CD4-positive, alpha-beta T cell treated with Interleukin-17A for 1 hour (primary cell): ENCODE data around the gene NLGN1.
"Not testable (repeated sequence)": the region's sequence is repeated elsewhere in the genome, so short reads cannot be mapped to it uniquely, and the experiment has no call there.

Experiments
- DNase-seq: peaks from one replicate; pipeline ENCODE4 v3.0.0-alpha.2; 2020

The NLGN1 gene

DNA sequence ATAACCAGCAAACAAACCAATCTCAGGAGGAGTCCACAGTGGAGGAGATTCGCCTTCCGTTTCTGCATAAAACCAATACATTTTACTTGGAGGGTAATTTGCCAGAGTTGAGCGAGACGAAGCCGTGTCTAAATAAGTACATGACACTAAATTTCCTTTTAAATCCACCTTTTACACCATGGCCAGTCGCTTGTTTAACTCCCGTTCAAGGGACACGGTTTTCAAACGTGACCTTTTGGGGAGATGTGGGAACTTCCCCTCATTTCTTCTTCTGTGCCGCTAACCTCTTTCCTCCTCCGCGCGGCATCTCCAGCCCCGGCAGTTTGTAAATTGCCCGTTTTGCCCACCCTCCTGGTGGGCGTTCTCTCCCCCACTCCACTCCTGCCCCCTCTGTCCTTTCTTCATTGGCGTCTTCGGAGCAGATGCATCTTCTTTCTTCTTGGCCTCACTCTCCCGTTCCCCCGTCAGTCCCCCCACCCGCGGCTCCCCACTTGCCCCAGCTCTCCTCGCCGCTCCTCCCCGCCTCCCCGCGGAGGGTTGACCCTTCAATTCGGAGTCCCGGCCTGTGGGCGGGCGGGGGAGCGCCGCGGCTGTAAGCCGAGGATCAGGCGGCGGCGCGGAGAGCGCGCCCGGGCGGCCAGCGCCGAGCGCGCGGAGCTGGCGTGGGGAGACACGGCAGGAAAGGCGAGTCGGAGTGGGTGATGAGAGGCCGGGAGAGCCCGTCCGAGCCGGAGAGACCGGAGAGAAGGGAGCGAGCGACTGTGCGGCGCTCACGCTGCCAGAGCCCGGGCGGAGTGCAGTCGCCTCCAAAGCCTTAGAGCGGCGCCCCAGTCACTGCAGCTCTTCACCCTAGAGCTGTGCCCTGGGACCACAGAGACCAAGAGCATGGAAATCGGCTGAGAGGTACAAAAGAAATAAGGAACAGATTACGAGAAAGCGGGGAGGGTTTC is at the start of gene NLGN1:
Gene NLGN1 (plus strand): TSS at position 584 of the 950 bp plus-strand sequence.
- DNase-seq: no peak

DNA sequence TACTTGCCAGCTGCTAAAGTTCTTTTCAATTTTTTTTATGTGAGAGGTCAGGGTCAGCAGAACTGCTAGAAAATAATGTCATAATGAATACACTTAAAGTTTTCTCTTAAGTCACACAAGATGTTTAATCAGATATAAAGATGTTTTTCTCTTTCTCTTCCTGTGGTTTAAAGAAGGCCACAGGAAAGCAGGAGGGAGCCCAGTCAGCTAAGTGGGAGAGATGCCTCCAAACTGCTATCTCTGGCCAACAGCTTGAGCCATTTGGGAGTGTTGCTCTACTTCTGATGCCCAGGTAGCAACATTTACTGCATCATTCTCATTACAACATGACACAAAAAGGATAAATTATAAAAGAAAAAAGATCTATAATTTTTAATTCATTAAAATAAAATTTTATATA is 45.7 kb upstream of the NLGN1 start:
- no peak for DNase-seq

DNA sequence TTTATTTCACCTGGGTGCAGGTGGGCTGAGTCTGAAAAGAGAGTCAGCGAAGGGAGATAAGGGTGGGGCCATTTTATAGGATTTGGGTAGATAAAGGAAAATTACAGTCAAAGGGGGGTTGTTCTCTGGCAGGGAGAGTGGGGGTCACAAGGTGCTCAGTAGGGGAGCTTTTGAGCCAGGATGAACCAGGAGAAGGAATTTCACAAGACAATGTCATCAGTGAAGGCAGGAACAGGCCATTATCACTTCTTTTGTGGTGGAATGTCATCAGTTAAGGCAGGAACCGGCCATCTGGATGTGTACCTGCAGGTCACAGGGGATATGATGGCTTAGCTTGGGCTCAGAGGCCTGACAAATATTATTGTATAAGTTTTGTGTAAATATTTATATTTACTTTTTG is 44.4 kb upstream of the NLGN1 start:
- DNase-seq: not testable (repeated sequence)

DNA sequence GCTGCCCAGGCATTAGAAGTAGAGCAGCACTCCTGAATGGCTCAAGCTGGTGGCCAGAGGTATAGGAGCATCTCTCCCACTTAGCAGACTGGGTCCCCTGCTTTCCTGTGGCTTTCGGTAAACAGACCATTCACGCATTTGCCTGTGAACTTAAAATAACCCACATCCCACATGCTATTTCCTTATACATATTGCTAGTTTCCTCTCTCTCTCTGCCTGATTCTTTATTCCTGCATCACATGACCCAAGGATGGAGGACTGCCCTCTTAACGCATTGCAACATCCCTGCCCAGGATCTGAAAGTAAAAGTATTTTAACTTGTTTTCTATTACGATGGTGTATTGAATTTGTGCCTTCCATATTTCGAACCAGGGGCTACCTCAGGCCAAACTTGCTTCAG is 43.4 kb upstream of the NLGN1 start:
- DNase-seq: no peak

DNA sequence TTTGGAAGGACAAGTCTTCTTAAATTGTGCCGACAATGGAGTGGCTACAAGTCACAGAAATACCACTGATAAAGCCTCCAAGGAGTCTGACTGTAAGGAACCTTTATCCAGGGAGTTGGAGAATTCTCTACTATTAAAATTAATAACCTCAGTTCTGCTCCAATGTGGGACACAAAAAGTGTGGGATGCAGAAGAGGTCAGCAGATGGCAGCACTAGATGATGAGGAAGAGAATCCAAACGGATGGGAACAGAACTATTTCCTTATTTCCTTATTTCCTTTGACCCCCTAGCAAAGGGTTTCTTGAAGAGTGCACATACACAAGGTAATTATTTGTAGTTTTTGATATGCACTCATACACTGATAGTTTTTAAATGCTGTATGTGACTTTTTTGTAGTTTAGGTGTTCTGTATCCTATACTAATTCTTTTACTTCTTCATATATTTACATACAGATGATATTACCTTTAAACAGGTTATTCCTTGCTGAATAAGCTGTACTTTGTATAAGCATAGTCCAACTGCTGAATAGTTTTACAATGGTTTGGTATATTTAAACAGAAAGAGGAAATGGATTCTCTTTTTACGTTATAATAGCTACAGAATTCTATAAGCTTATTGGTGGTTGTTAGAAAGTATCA is 25.6 kb upstream of the NLGN1 start:
- no peak for DNase-seq

DNA sequence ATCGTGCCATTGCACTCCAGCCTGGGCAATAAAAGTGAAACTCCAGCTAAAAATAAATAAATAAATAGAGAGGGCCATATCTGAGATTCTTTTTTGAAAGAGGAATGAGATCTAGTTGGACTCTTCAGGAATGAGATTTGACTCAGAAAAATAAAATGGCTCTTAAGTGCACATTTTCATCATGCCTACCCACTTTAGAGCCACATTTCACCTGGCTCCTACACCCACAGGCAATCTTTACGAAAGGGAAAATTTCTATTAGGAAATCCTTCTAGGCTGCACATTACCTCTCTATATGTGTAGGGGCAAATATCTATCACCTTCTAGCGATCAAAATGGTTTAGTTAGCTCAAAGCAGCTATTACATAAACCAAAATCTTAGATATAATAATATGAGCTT is 16.9 kb upstream of the NLGN1 start:
- no peak for DNase-seq

DNA sequence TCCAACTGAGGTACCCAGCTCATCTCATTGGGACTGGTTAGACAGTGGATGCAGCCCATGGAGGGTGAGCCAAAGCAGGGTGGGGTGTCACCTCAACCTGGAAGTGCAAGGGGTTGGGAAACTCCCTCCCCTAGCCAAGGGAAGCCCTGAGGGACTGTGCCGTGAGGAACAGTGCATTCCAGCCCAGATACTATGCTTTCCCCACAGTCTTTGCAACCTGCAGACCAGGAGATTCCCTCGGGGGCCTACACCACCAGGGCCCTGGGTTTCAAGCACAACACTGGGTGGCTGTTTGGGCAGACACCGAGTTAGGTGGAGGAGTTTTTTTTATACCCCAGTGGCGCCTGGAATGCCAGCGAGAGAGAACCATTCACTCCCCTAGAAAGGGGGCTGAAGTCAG is 15.6 kb upstream of the NLGN1 start:
- DNase-seq: not testable (repeated sequence)

DNA sequence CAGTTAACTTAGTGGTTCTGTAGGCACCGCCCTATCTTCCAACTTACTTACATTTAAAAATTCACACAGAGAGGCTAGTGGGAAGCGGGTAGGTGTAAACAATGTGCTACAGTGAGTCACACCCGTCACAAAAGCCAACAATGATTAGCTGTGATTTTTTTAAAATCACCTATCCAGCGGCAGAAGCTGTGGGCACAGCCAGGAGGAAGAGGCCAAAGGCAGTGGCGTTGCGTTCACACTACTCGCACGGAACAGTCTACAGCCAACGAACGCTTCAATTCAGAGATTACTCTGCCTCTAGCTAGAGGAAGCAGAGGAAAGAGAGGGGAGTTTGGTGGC is 2.5 kb upstream of the NLGN1 start:
- peak; percentile 3 for DNase-seq

DNA sequence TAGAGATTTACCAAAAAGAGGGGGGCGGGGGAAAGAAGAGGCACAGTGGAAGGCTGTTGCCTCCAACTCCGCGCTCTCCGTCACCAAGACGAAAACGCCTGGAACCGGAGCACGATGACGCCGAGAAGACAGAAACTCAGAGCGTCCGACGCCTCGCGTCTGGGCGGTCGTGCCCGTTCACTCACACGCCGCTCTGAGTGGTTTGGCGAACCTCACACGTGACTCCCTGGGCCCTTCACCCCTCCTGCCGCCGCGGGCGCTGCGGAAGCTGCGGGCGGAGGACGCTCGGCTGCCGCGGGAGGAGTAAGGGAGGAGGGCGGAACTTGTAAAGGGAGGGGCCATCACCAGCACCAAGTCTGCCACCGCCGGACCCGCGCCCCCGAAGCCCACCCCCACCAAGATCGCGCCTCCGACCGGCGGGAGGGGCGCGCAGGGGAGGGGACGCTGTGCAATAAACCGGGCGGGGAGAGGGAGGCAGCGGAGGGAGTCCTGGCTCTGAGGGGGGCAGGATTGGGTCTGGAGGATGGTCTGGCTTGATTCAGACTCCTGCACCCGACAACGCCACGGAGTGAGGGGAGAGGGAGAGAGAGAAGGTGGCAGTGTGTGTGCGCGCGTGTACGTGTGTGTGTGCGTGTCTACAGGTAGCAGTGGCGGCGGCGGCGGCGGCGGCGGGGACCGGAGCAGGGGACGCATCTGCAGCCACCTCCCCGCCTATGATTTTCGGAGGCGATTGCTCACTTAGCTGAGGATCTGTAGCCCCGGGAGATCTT is 1.9 kb upstream of the NLGN1 start:
- peak; percentile 37 for DNase-seq

DNA sequence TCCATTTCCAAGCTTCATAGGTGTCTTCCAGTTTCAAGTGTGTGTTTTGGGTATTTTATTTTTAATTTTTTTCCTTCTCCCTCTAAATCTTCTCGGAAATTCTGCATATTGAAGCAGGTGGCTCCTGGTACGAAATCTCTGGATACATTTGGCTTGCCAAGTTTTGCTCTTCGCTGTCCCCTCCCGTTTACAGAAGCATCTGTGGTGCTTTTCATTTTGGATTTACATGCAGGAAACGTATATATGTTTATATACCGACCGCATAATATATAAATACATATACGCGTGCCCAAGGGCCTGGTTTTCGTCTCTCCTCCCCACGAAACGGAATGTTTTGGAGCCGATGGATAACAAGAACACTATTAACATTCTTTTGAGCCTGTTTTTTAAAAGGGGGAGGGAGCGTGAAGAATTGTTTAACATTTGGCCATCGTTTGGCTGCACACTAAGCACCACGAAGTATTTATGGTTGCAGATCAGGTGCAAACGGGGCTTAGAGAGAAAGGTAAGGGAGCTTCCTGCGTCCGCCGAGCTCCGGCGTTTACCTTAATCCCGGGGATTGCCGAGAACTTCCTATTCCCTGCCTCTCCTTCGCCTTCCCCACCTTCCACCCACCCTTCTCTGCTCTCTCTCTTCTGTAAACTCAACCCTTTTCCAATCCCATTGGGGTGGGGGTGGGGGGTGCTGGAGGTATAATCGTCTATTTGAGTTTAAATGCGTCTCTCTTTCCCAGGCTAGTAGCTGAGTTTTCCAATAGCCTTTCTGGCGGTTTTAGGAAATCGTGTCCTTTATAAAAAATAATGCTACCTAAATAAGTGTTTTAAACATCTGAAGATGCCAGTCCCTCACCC is 1.1 kb upstream of the NLGN1 start:
- DNase-seq: no peak

DNA sequence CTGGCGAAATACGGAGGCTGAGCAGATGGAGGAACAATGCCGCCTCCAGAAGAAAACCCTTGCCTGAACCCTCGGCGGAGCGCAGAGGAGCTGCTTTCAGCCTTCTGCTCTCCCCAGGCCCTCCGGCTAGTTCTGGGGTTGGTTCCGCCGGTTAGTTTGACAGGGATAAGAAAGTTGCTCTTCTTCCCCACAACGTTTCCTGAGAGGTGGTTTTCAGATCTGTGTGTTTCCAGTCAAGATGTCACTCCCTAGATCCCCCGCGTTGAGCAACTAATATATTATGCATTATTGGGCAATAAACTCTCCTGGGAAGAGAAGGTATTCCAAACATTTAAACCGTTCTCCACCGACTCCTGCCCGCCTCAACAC is 551 bp downstream of the NLGN1 start:
- no peak for DNase-seq

DNA sequence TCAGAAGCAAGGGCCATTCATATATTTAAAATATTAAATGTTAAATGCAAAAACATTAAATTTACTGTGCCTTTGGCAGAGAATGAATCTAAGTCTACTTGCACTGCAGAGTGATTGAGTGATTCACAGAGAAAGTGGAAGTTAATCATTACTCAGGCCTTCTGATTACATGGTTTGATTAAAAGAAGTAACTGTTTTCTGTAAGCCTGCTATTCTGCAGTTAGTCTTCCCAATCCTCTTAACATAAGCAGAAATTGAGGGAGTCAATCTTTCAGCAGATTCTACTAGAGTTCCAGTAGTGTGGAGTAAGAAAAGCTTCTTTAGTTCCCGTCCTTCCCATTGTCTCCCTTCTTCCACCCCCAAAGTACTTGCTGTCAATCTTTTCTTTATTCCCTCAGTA is 1.5 kb downstream of the NLGN1 start:
- no peak for DNase-seq

DNA sequence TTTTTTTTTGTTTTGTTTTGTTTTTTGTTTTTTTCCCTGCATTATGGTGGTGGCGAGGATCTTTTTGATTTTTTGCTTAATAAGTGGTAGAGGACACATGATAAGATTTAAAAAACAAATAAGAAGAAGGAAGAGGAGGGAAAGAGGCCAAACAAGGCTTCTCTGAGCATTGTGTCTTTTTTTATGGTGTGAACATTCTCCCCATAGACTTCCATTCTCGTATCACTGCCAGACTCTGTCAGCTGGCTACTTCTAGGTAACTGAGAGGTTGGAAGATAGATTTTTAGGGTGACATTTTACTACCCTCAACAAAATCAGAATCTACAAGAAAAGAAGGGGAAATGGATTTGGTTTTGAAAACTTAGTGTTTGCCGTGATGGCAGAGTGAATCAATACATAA is 3.8 kb downstream of the NLGN1 start:
- no peak for DNase-seq

DNA sequence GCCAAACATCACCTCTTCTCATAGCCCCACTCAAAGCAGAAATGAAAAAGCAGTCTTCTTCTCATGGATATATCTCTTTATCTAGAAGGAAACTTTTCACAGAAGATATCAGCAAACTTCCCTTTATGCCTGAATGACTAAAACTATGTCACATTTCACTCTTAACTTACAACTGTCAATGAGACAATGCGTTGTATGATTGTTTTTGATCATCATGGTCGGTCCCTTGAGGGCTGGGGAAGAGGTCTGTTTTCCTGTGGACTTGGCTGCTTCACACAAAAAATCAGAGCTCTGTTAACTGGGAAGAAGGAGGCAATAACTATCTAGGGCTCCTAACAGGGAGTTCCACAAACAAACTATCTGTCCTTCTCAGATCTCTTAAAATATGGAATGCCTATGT is 5.1 kb downstream of the NLGN1 start:
- no peak for DNase-seq

DNA sequence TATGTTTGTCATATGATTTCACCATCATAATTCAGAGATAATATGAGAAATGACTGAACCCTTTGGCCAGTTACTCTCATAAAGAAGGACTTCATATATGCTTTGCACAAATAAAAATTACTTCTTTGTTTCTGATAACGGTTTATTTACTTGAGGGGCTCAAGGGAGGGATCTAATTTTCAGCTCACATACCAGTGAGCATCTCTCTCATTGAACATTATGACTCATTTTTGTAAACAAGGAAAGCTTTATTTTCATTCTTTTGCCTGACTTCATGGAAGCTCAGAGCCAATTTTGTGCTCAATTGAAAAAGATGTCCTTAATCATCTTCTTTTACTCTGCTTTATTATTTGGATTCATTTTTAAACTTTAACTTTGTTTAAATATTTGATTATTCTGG is 5.8 kb downstream of the NLGN1 start:
- no peak for DNase-seq

DNA sequence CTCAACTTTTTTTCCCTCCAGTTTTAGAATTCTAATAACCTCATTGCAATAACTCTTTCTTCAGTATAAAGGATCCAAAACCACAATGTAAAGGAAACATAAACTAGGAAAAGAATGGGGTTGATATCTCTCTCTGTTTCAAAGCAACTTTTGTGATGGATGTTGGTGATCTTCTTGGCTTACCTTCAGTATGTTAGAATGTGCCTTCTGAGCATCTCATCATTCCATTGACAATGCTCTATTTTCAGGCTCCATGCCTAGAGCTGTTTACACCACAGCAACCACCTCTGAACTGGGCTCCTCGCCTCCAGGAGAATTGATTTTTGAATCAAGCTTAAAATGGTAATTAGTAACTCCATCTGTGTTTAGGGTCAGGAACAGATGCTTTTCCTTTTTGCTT is 6.6 kb downstream of the NLGN1 start:
- no peak for DNase-seq

DNA sequence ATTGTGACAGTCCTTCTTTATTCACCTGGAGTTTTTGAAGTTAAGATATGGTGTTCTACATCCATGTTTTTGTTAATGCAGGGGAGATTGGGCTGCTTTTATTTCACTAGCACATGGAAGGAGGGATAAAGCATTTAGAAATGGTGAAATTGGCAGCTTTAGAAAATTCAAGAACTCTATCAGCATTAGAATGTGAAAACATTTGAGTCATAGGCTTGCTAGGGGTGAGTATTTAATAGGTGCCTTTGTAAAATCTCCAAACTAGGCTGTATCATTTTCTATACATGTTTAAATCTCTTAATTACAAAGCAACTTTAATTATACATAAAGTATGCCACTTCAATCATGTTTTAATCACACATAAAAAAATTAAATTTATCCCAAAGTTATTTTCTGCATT is 12.9 kb downstream of the NLGN1 start:
- no peak for DNase-seq

DNA sequence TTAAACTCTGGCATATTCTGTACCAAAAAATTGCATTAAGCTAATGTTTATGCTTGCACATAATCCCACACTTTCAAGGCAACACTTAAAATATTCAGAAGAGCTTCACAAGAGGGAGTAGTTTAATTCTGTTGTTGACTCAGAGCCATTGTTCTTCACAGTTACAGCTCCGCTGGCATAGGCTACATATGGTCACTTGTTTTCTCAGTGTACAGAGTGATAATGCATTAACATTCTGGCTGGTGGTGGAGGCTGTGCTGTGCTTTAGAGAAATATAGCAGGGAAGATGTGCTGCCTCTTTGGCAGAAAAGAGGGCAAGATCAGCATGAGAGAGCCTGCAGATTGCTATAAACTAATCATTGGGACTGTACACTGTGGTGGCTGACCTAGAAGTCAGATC is 13.3 kb downstream of the NLGN1 start:
- DNase-seq: no peak

DNA sequence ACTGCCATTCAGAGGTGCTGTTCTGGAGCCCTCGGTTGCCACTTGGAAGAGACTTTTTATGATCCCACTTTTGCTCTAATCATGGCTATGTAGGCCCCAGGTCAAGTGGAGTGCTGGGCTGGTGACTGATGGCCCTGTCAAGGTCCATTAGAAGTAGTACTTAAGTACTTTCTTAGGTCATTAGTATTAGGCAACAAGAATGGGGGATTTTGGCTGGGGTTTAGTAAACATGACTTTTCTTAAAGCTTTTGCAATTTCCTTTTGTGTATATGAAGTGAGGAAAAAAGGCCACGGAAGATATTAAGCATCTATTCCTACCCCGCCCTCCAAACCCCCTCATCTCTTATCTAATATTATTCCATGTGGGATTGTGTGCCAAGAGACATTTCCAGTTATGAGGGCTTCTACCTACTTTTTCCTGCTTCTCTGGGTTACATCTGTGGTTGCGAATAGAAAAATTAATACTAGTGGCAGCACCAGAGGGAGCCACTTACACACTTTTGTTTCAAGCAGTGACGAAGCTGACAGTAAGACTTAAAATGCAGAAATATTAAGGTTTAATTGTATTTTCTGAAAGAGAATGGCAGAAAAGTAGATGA is 13.9 kb downstream of the NLGN1 start:
- DNase-seq: no peak

DNA sequence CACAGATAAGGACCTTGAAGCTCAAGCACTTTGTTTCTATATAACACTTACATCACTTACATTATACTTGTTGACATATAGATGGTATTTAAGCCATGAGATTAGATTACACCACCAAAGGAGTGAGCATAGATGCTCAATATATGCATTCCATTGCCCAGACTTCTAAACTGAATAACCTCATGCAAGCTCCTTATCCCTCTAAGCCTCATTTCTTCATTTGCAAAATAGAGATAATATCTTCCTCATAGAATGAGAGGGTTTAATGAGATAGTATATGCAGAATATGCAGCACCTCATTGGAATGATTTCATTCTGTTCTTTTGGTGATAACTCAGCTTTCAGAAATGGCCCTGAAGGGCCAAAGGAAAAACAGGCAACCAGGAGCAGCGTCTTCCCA is 18.5 kb downstream of the NLGN1 start:
- no peak for DNase-seq

DNA sequence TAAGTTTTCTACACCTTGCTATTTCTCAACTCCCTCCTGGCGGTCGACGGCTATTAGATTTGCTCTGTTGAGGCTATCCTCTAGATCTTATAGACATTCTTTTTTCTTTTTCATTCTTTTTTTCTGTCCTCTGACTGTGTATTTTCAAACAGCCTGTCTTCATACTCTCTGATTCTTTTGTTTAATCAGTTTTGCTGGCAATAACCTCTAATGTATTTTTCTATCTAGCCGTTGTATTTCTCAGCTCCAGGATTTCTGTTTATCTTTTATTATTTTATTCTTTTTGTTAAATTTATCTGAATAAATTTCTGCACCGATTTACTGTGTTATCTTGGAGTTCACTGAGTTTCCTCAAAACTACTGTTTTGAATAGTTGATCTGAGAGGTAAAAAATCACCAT is 31.5 kb downstream of the NLGN1 start:
- no peak for DNase-seq

DNA sequence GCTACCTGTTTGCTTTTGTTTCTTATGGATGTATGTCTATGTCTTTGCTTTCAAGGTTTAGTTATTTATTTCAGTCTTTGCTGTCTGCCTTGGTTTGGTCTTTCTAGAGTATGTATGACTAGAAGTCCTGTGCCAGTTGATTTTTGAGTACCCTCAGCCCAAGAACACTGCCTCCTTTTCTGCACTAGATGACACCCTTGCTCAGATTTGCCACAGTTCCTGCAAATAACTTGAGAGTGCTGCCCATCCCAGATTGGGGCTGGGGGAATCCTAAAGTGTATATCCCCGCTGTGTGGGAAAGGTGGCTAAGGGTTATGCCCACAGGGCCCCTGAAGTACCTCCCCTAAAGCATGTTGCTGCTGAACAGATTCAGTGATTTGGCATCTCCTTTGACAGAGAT is 32.0 kb downstream of the NLGN1 start:
- DNase-seq: no peak

DNA sequence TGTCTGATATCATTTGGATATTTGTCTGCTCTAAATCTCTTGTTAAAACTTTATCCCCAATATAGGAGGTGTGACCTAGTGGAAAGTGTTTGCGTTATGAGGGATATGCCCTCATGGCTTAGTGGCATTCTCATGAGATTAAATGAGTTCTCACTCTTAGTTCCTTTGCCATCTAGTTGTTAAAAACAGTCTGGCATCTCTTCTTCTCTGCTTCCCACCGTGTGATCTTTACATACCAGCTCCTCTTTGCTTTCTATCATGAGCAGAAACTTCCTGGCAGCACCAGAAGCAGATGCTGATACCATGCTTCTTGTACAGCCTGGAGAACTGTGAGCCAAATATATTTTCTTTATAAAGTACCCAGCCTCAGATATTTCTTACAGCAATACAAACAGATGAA is 33.0 kb downstream of the NLGN1 start:
- DNase-seq: no peak
